HepG2 (cell line): ENCODE results near the gene HAUS5. TPM values are rescaled to one million over a fixed set of nuclear protein-coding genes. Genes with fewer than 3 reads are reported as not detected.

Experiments
- ARNTL ChIP-seq: sonication (generic); formaldehyde crosslinking; IDR thresholded peaks from 2 replicates; pipeline ENCODE4 v1.4.0; 2020; ENCODE audit warnings: mild to moderate bottlenecking, missing genetic modification reagents
- ERF ChIP-seq: IDR thresholded peaks from 2 replicates; pipeline ENCODE4 v1.6.1; 2018; ENCODE audit warnings: missing biosample characterization, missing genetic modification reagents
- GATAD2A ChIP-seq: IDR thresholded peaks from 2 replicates; pipeline ENCODE4 v1.6.1; 2016
- IRF2 ChIP-seq: IDR thresholded peaks from 2 replicates; pipeline ENCODE4 v1.6.1; 2018; ENCODE audit warnings: missing genetic modification reagents, missing compliant biosample characterization
- RCOR2 ChIP-seq: IDR thresholded peaks from 2 replicates; pipeline ENCODE4 v1.6.1; 2016; ENCODE audit warnings: missing biosample characterization, missing genetic modification reagents
- SALL1 ChIP-seq: sonication (generic); formaldehyde crosslinking; IDR thresholded peaks from 2 replicates; pipeline ENCODE4 v1.8.0; 2022; ENCODE audit warnings: mild to moderate bottlenecking, missing genetic modification reagents
- SP5 ChIP-seq: IDR thresholded peaks from 2 replicates; pipeline ENCODE4 v1.6.1; 2016; ENCODE audit warnings: low read depth, borderline replicate concordance
- TGIF2 ChIP-seq: IDR thresholded peaks from 2 replicates; pipeline ENCODE4 v1.6.1; 2016; ENCODE audit warnings: control low read depth, missing compliant biosample characterization
- THAP11 ChIP-seq: IDR thresholded peaks from 2 replicates; pipeline ENCODE4 v1.6.1; 2016; ENCODE audit warnings: missing biosample characterization, missing genetic modification reagents
- ZBTB14 ChIP-seq: sonication (generic); formaldehyde crosslinking; IDR thresholded peaks from 2 replicates; pipeline ENCODE4 v1.4.0; 2020; ENCODE audit warnings: missing genetic modification reagents
- ZBTB38 ChIP-seq: sonication (generic); formaldehyde crosslinking; IDR thresholded peaks from 2 replicates; pipeline ENCODE4 v1.5.1; 2020; ENCODE audit warnings: mild to moderate bottlenecking, missing genetic modification reagents
- ZFAT ChIP-seq: sonication (generic); formaldehyde crosslinking; conservative IDR thresholded peaks from 2 replicates; pipeline ENCODE4 v1.8.1; 2023; ENCODE audit warnings: missing genetic modification reagents, inconsistent platforms
- ZFX ChIP-seq: sonication (generic); formaldehyde crosslinking; IDR thresholded peaks from 2 replicates; pipeline ENCODE4 v1.4.0; 2020; ENCODE audit warnings: mild to moderate bottlenecking, low read depth, missing genetic modification reagents, moderate library complexity
- ZNF180 ChIP-seq: sonication (generic); formaldehyde crosslinking; IDR thresholded peaks from 2 replicates; pipeline ENCODE4 v1.4.0; 2020; ENCODE audit warnings: low read depth, missing genetic modification reagents, borderline replicate concordance
- ZNF318 ChIP-seq: sonication (generic); formaldehyde crosslinking; IDR thresholded peaks from 2 replicates; pipeline ENCODE4 v1.4.0; 2020; ENCODE audit warnings: mild to moderate bottlenecking, missing genetic modification reagents
- ZNF503 ChIP-seq: sonication (generic); formaldehyde crosslinking; IDR thresholded peaks from 2 replicates; pipeline ENCODE4 v1.4.0; 2020; ENCODE audit warnings: missing genetic modification reagents
- ZNF629 ChIP-seq: sonication (generic); formaldehyde crosslinking; conservative IDR thresholded peaks from 2 replicates; pipeline ENCODE4 v1.5.0; 2020; ENCODE audit warnings: missing genetic modification reagents
- ZNF703 ChIP-seq: sonication (generic); formaldehyde crosslinking; IDR thresholded peaks from 2 replicates; pipeline ENCODE4 v1.5.1; 2020; ENCODE audit warnings: missing genetic modification reagents, mild to moderate bottlenecking, moderate library complexity, borderline replicate concordance
- ZNF747 ChIP-seq: sonication (generic); formaldehyde crosslinking; IDR thresholded peaks from 2 replicates; pipeline ENCODE4 v1.8.1; 2023; ENCODE audit warnings: missing genetic modification reagents, mild to moderate bottlenecking, borderline replicate concordance
- ZSCAN31 ChIP-seq: sonication (generic); formaldehyde crosslinking; IDR thresholded peaks from 2 replicates; pipeline ENCODE4 v1.5.0; 2020; ENCODE audit warnings: low read depth, mild to moderate bottlenecking, missing genetic modification reagents
- polyA plus RNA-seq, 8 experiments: library from polyadenylated mRNA; depleted of rRNA in 3 of 8; stranded (reverse) in 7 of 8; unstranded in 1 of 8; fragments of >200 nt; fragmentation: Illumina TruSeq in 4 of 8; extraction: Trizol in 4 of 8; gene quantifications; 2 replicates each; pipeline versions ENCODE4 v1.2.1 to v1.2.3, GENCODE V29; 2011 to 2016; ENCODE audit warnings: low read depth in 4 of 8, missing spikeins in 1 of 8, mixed read lengths in 1 of 8; ENCODE audit not compliant: insufficient read depth in 1 of 8
- total RNA-seq, 5 experiments: library from RNA; depleted of rRNA; stranded (reverse); fragments of >200 nt; fragmentation: Illumina TruSeq; extraction: Trizol; gene quantifications; 2 replicates each; pipeline ENCODE4 v1.2.3, GENCODE V29; 2016; ENCODE audit warnings: low read depth in 1 of 5

Gene HAUS5
- total and polyA plus RNA-seq, 2 of the 13 experiments (the other 11 are each of a cell fraction or from before 2014, with no cell fraction given): 10.3 to 17.7 TPM

GRCh38 chr19:35569281-35569781 is 43.2 kb upstream of the HAUS5 start (continued):
- TF ChIP-seq ZNF747 (CRISPR knock-in tag) (0 out of 2 replicates have a peak, but pooled peaks have one; percentile 42), ERF (CRISPR knock-in tag) (peak; percentile 47; the same call in 1 of the 2 replicates), IRF2 (CRISPR knock-in tag) (0 out of 2 replicates have a peak, but pooled peaks have one; percentile 16), ZNF180 (CRISPR knock-in tag) (no peak), TGIF2 (0 out of 2 replicates have a peak, but pooled peaks have one; percentile 49), ZNF503 (CRISPR knock-in tag) (peak; percentile 54; the same call in 1 of the 2 replicates), ZNF629 (CRISPR knock-in tag) (peak; percentile 37; the same call in 1 of the 2 replicates), ZBTB38 (CRISPR knock-in tag) (no peak), RCOR2 (CRISPR knock-in tag) (peak; percentile 57; the same call in 1 of the 2 replicates), SALL1 (CRISPR knock-in tag) (peak; percentile 86), ZBTB14 (CRISPR knock-in tag) (no peak), ARNTL (CRISPR knock-in tag) (0 out of 2 replicates have a peak, but pooled peaks have one; percentile 34), SP5 (CRISPR knock-in tag) (peak; percentile 92), THAP11 (CRISPR knock-in tag) (peak; percentile 37; the same call in 1 of the 2 replicates), ZNF703 (CRISPR knock-in tag) (no peak), ZFX (CRISPR knock-in tag) (peak; percentile 28; the same call in 1 of the 2 replicates), ZFAT (CRISPR knock-in tag) (no peak), ZSCAN31 (CRISPR knock-in tag) (0 out of 2 replicates have a peak, but pooled peaks have one; percentile 56), ZNF318 (CRISPR knock-in tag) (no peak), GATAD2A (CRISPR knock-in tag) (peak; percentile 93)
